ENCODE results near the gene RRAS. TPM values are rescaled to one million over a fixed set of nuclear protein-coding genes. Genes with fewer than 3 reads are reported as not detected.

The RRAS gene
- total and polyA plus RNA-seq, 8 donors: 5.5 to 42.9 (median 9.5) TPM

GRCh38 chr19:49632576-49632975, 7.4 kb downstream of the RRAS start:
- H3K27me3 ChIP-seq: no peaks in the 10 kb centered on the region
- FAIRE-seq (no peak), DNase-seq (peak in 1 of 6 donors; percentile 17), ATAC-seq (no peak)
- TF ChIP-seq, protein P1, sequence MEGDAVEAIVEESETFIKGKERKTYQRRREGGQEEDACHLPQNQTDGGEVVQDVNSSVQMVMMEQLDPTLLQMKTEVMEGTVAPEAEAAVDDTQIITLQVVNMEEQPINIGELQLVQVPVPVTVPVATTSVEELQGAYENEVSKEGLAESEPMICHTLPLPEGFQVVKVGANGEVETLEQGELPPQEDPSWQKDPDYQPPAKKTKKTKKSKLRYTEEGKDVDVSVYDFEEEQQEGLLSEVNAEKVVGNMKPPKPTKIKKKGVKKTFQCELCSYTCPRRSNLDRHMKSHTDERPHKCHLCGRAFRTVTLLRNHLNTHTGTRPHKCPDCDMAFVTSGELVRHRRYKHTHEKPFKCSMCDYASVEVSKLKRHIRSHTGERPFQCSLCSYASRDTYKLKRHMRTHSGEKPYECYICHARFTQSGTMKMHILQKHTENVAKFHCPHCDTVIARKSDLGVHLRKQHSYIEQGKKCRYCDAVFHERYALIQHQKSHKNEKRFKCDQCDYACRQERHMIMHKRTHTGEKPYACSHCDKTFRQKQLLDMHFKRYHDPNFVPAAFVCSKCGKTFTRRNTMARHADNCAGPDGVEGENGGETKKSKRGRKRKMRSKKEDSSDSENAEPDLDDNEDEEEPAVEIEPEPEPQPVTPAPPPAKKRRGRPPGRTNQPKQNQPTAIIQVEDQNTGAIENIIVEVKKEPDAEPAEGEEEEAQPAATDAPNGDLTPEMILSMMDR (IDR thresholded peaks at IDR 0.05): no peak
- intact Hi-C loops (cut with DNase I): no loop called here
- no peaks in the 10 kb centered on the region for H3K9me3 ChIP-seq
- H3K27ac ChIP-seq: no peak overlapping the region
- peaks cover 0 to 12% (median 5%) of the 10 kb centered on the region in 3 donors for H3K4me1 ChIP-seq
- 88 to 96% methylated on average over 5 of the region's 5 CpGs for WGBS, 2 donors
- no peaks in the 10 kb centered on the region for H3K36me3 ChIP-seq
- no peak overlapping the region for H3K4me3 ChIP-seq

- peak overlapping the region in 1 of 4 donors; percentile 34 for H3K27ac ChIP-seq
- H3K9me3 ChIP-seq: no peaks in the 10 kb centered on the region
- H3K4me3 ChIP-seq: no peak overlapping the region
- no peak for FAIRE-seq
- 81 to 85% methylated on average over 19 of the region's 19 CpGs for WGBS, 2 donors
- TF ChIP-seq, protein P1 (IDR thresholded peaks at IDR 0.05): no peak
- H3K4me1 ChIP-seq: peaks cover 0 to 12% (median 5%) of the 10 kb centered on the region in 3 donors
- no peak for DNase-seq
- no peak for ATAC-seq
- no peaks in the 10 kb centered on the region for H3K36me3 ChIP-seq
- no peaks in the 10 kb centered on the region for H3K27me3 ChIP-seq
- intact Hi-C loops (cut with DNase I): no loop called here
These were observed 8.2 kb downstream of the RRAS start for GRCh38 chr19:49631610-49632192.

- WGBS, 2 donors: 17 to 20% methylated on average over 9 of the region's 9 CpGs
- Histone ChIP-seq H3K36me3 (no peaks in the 10 kb centered on the region), H3K4me1 (peaks cover 0 to 12% (median 5%) of the 10 kb centered on the region in 3 donors), H3K9me3 (no peaks in the 10 kb centered on the region), H3K4me3 (no peak overlapping the region), H3K27ac (peak overlapping the region in 2 of 4 donors; percentile 34 to 63), H3K27me3 (no peaks in the 10 kb centered on the region)
- no peak for FAIRE-seq
- peak; percentile 49 to 67 (median 62) for ATAC-seq
- intact Hi-C loops (cut with DNase I): no loop called here
- DNase-seq: peak in 2 of 6 donors; percentile 30 to 34
- TF ChIP-seq, protein P1 (IDR thresholded peaks at IDR 0.05): no peak
These were observed 8.8 kb downstream of the RRAS start for GRCh38 chr19:49631014-49631588.

- H3K27me3 ChIP-seq: no peaks in the 10 kb centered on the region
- WGBS, 2 donors: 95 to 98% methylated on average over 9 of the region's 9 CpGs
- intact Hi-C loops (cut with DNase I): no loop called here
- no peak for FAIRE-seq
- H3K4me1 ChIP-seq: peaks cover 0 to 12% (median 5%) of the 10 kb centered on the region in 3 donors
- DNase-seq: no peak
- TF ChIP-seq, protein P1 (IDR thresholded peaks at IDR 0.05): no peak
- no peak overlapping the region for H3K27ac ChIP-seq
- ATAC-seq: no peak
- no peaks in the 10 kb centered on the region for H3K9me3 ChIP-seq
- no peak overlapping the region for H3K4me3 ChIP-seq
- no peaks in the 10 kb centered on the region for H3K36me3 ChIP-seq
These were observed 10.3 kb downstream of the RRAS start for GRCh38 chr19:49629659-49630058.

DNA sequence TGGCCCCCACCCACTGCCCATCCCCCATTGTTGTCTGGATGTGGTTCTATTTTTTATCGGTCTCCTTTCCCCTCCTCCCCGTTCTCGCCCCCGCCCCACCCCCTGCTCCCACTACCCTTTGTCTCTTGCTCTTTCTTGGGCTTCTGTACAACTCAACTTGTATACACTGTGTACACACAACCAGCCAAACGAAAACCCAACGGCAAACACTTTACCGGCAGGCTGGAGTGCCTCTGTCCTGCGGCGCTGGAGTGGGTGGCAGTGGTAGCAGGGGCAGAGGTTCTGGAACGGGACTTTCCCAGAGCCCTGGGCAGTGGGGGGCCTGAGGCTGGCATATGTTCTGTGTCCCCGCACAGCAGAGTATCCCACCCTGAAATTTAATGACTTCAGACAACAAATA, 13.7 kb downstream of the RRAS start:
- Histone ChIP-seq H3K27me3 (no peaks in the 10 kb centered on the region), H3K36me3 (peaks cover 0 to 4% (median 4%) of the 10 kb centered on the region in 3 donors), H3K4me3 (no peak overlapping the region), H3K9me3 (no peaks in the 10 kb centered on the region), H3K27ac (no peak overlapping the region), H3K4me1 (peaks cover 0 to 6% (median 0%) of the 10 kb centered on the region in 3 donors)
- WGBS, 2 donors: 83 to 87% methylated on average over 11 of the region's 11 CpGs
- intact Hi-C loops (cut with DNase I): no loop called here
- TF ChIP-seq, protein P1 (IDR thresholded peaks at IDR 0.05): no peak
- ATAC-seq: no peak
- FAIRE-seq: no peak
- no peak for DNase-seq
